Subcutaneous abdominal adipose tissue (tissue), 5 donors: Measurements from ENCODE around the gene KCNQ1.
"Not testable (repeated sequence)": the region's sequence is repeated elsewhere in the genome, so short reads cannot be mapped to it uniquely, and the experiment has no call there.

Experiments used
- H3K27ac ChIP-seq: one replicate; pipeline ENCODE4 v1.7.0; 2013; ENCODE audit warnings: low read depth, mild to moderate bottlenecking, inconsistent platforms, low read length, moderate library complexity
- H3K27me3 ChIP-seq, 5 donors: one replicate each; pipeline ENCODE4 v1.7.0; 2013; ENCODE audit warnings: low read length in 5 of 5, inconsistent platforms in 1 of 5; ENCODE audit not compliant: control insufficient read depth in 5 of 5, insufficient read depth in 4 of 5
- H3K36me3 ChIP-seq, 5 donors: one replicate each; pipeline ENCODE4 v1.7.0; 2013; ENCODE audit warnings: low read length in 5 of 5; ENCODE audit not compliant: control insufficient read depth in 5 of 5, insufficient read depth in 5 of 5
- H3K4me1 ChIP-seq, 5 donors: one replicate each; pipeline ENCODE4 v1.7.0; 2013; ENCODE audit warnings: low read length in 5 of 5, mild to moderate bottlenecking in 3 of 5, moderate library complexity in 1 of 5; ENCODE audit not compliant: control insufficient read depth in 5 of 5, insufficient read depth in 5 of 5
- H3K4me3 ChIP-seq, 5 donors: one replicate each; pipeline ENCODE4 v1.7.0; 2013; ENCODE audit warnings: low read length in 5 of 5, low read depth in 1 of 5
- H3K9ac ChIP-seq, 5 donors: one replicate each; pipeline ENCODE4 v1.7.0; 2013; ENCODE audit warnings: low read length in 5 of 5, mild to moderate bottlenecking in 4 of 5, moderate library complexity in 3 of 5
- H3K9me3 ChIP-seq, 5 donors: one replicate each; pipeline ENCODE4 v1.7.0; 2013; ENCODE audit warnings: low read length in 5 of 5; ENCODE audit not compliant: control insufficient read depth in 5 of 5
- donor health status: healthy.
- donor health status: healthy.
- donor health status: healthy.
- donor health status: healthy.
- donor health status: healthy.

KCNQ1 gene

GRCh38 chr11:2472428-2473186, 27.8 kb downstream of the KCNQ1 start:
- no peak overlapping the region for H3K27ac ChIP-seq
- H3K4me1 ChIP-seq = peaks cover 0 to 2% (median 0%) of the 10 kb centered on the region in 5 donors
- no peak overlapping the region for H3K4me3 ChIP-seq
- H3K36me3 ChIP-seq = no peaks in the 10 kb centered on the region
- peaks cover 10 to 16% (median 11%) of the 10 kb centered on the region in 5 donors for H3K27me3 ChIP-seq
- H3K9me3 ChIP-seq = peaks cover 0 to 7% (median 0%) of the 10 kb centered on the region in 5 donors
- H3K9ac ChIP-seq = no peak overlapping the region

DNA sequence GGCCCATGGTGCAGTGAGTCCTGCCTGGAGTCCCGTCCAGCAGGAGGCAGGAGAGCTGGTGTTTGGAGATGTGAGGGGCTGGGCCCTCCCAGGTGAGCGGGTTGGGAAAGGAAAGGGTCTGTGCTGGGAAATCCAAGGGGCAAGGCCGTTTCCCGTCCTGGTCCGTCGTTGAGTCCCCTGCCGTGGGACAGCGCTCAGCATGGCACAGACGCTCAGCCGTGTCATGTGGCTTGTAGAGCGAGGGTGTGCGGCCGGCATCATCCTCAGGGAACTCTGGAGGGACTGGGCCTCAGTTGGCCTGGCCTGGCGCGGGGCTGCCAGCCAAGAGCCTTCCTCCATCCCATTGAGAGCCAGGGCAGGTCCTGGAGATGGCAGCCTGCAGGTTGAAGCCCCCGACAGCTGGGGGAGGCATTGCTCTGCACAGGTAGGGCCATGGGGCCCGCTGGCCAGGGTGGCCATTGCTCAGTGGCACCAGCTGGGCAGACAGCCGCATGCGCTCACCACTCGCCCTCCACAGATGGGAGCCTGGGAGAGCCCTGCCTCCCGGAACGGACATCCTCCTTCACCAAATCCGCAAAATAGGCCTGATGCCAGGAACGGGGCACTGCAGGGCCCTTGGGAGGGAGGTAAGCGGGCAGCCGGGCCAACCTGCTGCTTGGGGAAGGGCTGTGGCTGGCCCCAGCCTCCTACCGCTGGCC, 28.7 kb downstream of the KCNQ1 start:
- Histone ChIP-seq H3K27ac (no peak overlapping the region), H3K4me3 (no peak overlapping the region), H3K36me3 (no peaks in the 10 kb centered on the region), H3K27me3 (peaks cover 10 to 14% (median 11%) of the 10 kb centered on the region in 5 donors), H3K9me3 (peaks cover 0 to 5% (median 0%) of the 10 kb centered on the region in 5 donors), H3K4me1 (no peaks in the 10 kb centered on the region), H3K9ac (no peak overlapping the region)

- H3K9me3 ChIP-seq = peaks cover 0 to 2% (median 0%) of the 10 kb centered on the region in 5 donors
- no peak overlapping the region for H3K4me3 ChIP-seq
- peaks cover 10 to 14% (median 11%) of the 10 kb centered on the region in 5 donors for H3K27me3 ChIP-seq
- H3K36me3 ChIP-seq = no peaks in the 10 kb centered on the region
- no peaks in the 10 kb centered on the region for H3K4me1 ChIP-seq
- no peak overlapping the region for H3K9ac ChIP-seq
- H3K27ac ChIP-seq = no peak overlapping the region
Measured at GRCh38 chr11:2474059-2474901, 29.5 kb downstream of the KCNQ1 start.

DNA sequence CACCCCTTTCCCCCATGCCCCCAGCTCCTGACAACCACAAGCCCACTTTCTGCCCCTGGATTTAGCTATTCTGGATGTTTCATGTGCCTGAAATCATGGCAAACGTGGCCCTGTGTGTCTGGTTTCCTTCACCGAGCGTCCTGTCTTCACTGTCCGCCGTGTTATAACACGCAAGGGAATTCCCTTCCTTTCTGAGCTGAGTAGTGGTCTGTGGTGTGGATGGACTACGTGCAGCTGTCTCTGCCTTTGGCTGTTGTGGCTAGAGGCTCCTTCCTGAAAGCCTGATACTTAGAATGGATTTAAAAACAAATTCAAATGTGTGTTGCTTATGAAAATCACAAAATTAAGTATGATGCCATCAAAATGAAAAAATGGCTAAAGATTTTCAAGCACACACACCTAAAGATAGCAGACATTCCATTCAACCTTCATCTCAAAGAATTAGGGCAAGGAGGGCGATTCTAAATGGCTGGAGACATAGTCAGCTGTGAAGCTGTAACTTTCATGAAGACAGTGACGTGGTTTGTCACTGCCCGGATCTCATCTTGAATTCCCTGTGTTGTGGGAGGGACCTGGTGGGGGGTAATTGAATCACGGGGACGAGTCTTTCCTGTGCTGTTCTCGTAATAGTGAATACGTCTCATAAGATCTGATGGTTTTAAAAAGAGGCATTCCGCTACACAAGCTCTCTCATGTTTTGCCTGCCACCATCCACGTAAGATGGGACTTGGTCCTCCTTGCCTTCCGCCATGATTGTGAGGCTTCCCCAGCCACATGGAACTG, 30.5 kb downstream of the KCNQ1 start:
- no peak overlapping the region for H3K4me3 ChIP-seq
- peaks cover 0 to 4% (median 0%) of the 10 kb centered on the region in 5 donors for H3K9me3 ChIP-seq
- no peak overlapping the region for H3K27ac ChIP-seq
- H3K27me3 ChIP-seq = peaks cover 10 to 14% (median 11%) of the 10 kb centered on the region in 5 donors
- H3K9ac ChIP-seq = no peak overlapping the region
- H3K4me1 ChIP-seq = no peaks in the 10 kb centered on the region
- H3K36me3 ChIP-seq = no peaks in the 10 kb centered on the region

- Histone ChIP-seq H3K4me3 (no peak overlapping the region), H3K27me3 (peaks cover 6 to 14% (median 10%) of the 10 kb centered on the region in 5 donors), H3K9me3 (peaks cover 0 to 8% (median 2%) of the 10 kb centered on the region in 5 donors), H3K27ac (no peak overlapping the region), H3K9ac (no peak overlapping the region), H3K4me1 (peaks cover 0 to 13% (median 4%) of the 10 kb centered on the region in 5 donors), H3K36me3 (no peaks in the 10 kb centered on the region)
Measured at GRCh38 chr11:2477254-2477653, 32.4 kb downstream of the KCNQ1 start.

DNA sequence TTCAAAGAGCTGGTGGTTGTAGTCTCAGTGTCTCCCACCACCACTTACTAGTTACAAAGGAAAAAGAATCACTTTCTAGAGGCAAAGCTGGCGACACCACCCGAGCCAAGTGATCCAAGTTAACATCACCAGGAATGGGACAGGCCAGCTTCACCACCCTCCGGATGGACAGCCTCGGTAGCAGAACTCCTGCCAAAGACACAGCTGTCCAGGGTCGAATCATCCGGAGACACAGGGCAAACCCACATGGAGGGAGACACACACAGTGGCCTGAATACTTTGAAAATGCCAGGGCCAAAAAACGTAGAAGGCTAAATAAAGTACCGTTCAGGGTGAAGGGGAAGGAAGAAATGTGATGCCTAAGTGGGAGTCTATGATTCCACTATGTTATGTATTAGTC, 33.1 kb downstream of the KCNQ1 start:
- no peak overlapping the region for H3K4me3 ChIP-seq
- H3K27me3 ChIP-seq = peaks cover 8 to 14% (median 10%) of the 10 kb centered on the region in 5 donors
- no peak overlapping the region for H3K9ac ChIP-seq
- peaks cover 0 to 8% (median 2%) of the 10 kb centered on the region in 5 donors for H3K9me3 ChIP-seq
- no peak overlapping the region for H3K27ac ChIP-seq
- peaks cover 0 to 20% (median 8%) of the 10 kb centered on the region in 5 donors for H3K4me1 ChIP-seq
- H3K36me3 ChIP-seq = no peaks in the 10 kb centered on the region

DNA sequence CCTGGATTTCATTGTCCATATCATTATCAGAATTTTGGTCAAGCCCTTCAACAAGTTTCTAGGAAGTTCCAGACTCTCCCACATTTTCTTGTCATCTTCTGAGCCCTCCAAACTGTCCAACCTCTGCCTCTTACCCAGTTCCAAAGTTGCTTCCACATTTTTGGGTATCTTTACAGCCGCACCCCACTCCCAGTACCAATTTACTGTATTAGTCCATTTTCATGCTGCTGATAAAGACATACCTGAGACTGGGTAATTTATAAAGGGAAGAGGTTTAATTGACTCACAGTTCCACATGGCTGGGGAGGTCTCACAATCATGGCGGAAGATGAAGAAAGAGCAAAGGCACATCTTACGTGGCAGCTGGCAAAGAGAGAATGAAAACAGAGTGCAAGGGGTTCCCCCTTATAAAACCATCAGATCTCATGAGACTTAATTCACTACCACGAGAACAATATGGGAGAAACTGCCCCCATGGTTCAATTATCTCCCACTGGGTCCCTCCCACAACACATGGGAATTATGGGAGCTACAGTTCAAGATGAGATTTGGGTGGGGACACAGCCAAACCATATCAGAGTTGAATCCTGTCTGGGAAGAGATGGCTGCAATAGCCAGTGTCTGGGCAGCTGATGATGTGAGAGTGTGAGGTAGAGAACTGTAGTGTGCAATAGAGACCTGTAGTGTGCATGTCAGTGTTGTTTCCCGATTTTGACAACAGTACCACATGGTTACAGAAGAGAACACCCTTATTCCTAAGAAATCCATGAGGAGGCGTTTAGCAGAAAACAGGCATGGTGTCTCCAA, 35.5 kb downstream of the KCNQ1 start:
- Histone ChIP-seq H3K27me3 (peaks cover 0 to 13% (median 8%) of the 10 kb centered on the region in 5 donors), H3K4me1 (peaks cover 0 to 30% (median 8%) of the 10 kb centered on the region in 5 donors)
- not testable (repeated sequence) for H3K36me3 ChIP-seq, H3K4me3 ChIP-seq, H3K27ac ChIP-seq, H3K9ac ChIP-seq, H3K9me3 ChIP-seq

- no peak overlapping the region for H3K9ac ChIP-seq
- peaks cover 0 to 13% (median 8%) of the 10 kb centered on the region in 5 donors for H3K27me3 ChIP-seq
- no peak overlapping the region for H3K27ac ChIP-seq
- H3K9me3 ChIP-seq = peaks cover 0 to 8% (median 2%) of the 10 kb centered on the region in 5 donors
- H3K4me3 ChIP-seq = no peak overlapping the region
- peaks cover 0 to 30% (median 8%) of the 10 kb centered on the region in 5 donors for H3K4me1 ChIP-seq
- H3K36me3 ChIP-seq = no peaks in the 10 kb centered on the region
Measured at GRCh38 chr11:2480874-2481220, 36.0 kb downstream of the KCNQ1 start.

DNA sequence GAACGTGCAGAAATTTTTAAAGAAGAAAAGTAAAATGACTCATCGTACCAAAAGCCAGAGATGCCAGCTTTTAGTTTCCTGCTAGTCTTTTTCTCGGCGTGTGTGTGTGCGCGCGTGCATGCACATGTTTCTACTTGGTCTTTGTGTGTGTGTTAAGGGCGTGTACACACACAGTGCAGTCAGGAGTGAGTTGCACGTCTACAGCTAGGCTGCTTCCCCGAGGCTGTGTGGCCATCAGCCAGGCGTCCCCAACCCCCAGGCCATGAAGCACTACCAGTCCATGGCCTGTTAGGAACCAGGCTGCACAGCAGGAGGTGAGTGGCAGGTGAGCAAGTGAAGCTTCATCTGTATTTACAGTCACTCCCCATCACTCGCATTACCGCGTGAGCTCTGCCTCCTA, 36.4 kb downstream of the KCNQ1 start:
- H3K9ac ChIP-seq = no peak overlapping the region
- H3K36me3 ChIP-seq = no peaks in the 10 kb centered on the region
- no peak overlapping the region for H3K4me3 ChIP-seq
- peaks cover 0 to 30% (median 8%) of the 10 kb centered on the region in 5 donors for H3K4me1 ChIP-seq
- H3K27ac ChIP-seq = no peak overlapping the region
- peaks cover 0 to 13% (median 8%) of the 10 kb centered on the region in 5 donors for H3K27me3 ChIP-seq
- peaks cover 0 to 9% (median 2%) of the 10 kb centered on the region in 5 donors for H3K9me3 ChIP-seq
